ENCODE measurements around the gene KRT84.
A peak's percentile ranks its signal among the peaks of the same experiment; 100 is the strongest.

Gene KRT84

GRCh38 chr12:52381206-52381605 is 4.2 kb downstream of the KRT84 start:
- no peak overlapping the region for H3K4me3 ChIP-seq (replicated peaks; ENCODE audit: insufficient read depth, low read length)
- DNase-seq (ENCODE audit: low read depth in 1 of 2, low spot score in 1 of 2): no peak
- TF ChIP-seq GABPA (IDR thresholded peaks at IDR 0.05; ENCODE audit: low read depth) (no peak), REST (IDR thresholded peaks at IDR 0.05; ENCODE audit: insufficient replicate concordance, low read depth) (no peak), POLR2AphosphoS5 (IDR thresholded peaks at IDR 0.05; ENCODE audit: low read depth) (no peak), CTCF (IDR thresholded peaks at IDR 0.05; ENCODE audit: insufficient read depth, low read length) (no peak), SPI1 (IDR thresholded peaks at IDR 0.05; ENCODE audit: borderline replicate concordance, low read depth) (no peak)
- peaks cover 4% of the 10 kb centered on the region for H3K27me3 ChIP-seq (ENCODE audit: insufficient read depth, poor library complexity, severe bottlenecking)
- no peak overlapping the region for H3K27ac ChIP-seq (replicated peaks)

GRCh38 chr12:52380271-52380694 is 5.2 kb downstream of the KRT84 start:
- Histone ChIP-seq H3K27me3 (ENCODE audit: insufficient read depth, poor library complexity, severe bottlenecking) (peaks cover 4% of the 10 kb centered on the region), H3K4me3 (replicated peaks; ENCODE audit: insufficient read depth, low read length) (no peak overlapping the region), H3K27ac (replicated peaks) (no peak overlapping the region)
- TF ChIP-seq GABPA (IDR thresholded peaks at IDR 0.05; ENCODE audit: low read depth): no peak
- no peak for TF ChIP-seq REST (IDR thresholded peaks at IDR 0.05; ENCODE audit: insufficient replicate concordance, low read depth)
- TF ChIP-seq CTCF (IDR thresholded peaks at IDR 0.05; ENCODE audit: insufficient read depth, low read length): no peak
- no peak for TF ChIP-seq SPI1 (IDR thresholded peaks at IDR 0.05; ENCODE audit: borderline replicate concordance, low read depth)
- TF ChIP-seq POLR2AphosphoS5 (IDR thresholded peaks at IDR 0.05; ENCODE audit: low read depth): no peak
- DNase-seq (ENCODE audit: low read depth in 1 of 2, low spot score in 1 of 2): peak in 1 of 2 experiments; percentile 13

GRCh38 chr12:52379536-52379935 is 5.9 kb downstream of the KRT84 start:
- DNase-seq (ENCODE audit: low read depth in 1 of 2, low spot score in 1 of 2): no peak
- H3K27ac ChIP-seq (replicated peaks): no peak overlapping the region
- H3K4me3 ChIP-seq (replicated peaks; ENCODE audit: insufficient read depth, low read length): no peak overlapping the region
- TF ChIP-seq REST (IDR thresholded peaks at IDR 0.05; ENCODE audit: insufficient replicate concordance, low read depth) (no peak), CTCF (IDR thresholded peaks at IDR 0.05; ENCODE audit: insufficient read depth, low read length) (no peak), GABPA (IDR thresholded peaks at IDR 0.05; ENCODE audit: low read depth) (no peak)
- peaks cover 4% of the 10 kb centered on the region for H3K27me3 ChIP-seq (ENCODE audit: insufficient read depth, poor library complexity, severe bottlenecking)

All from HL-60 (cell line).